Left colon (tissue), 2 donors: ENCODE results near the gene SHISA9. TPM values are rescaled to one million over a fixed set of nuclear protein-coding genes. Genes with fewer than 3 reads are reported as not detected.

Experiments used
- ATAC-seq: fragments of 200-7000 bp; cut with Tn5 transposase; one replicate; pipeline ENCODE4 v1.9.1; 2020; ENCODE audit warnings: mild to moderate bottlenecking, moderate library complexity
- DNase-seq, 2 donors: peaks; one replicate each; pipeline ENCODE4 v3.0.0-alpha.2; 2020
- intact Hi-C, 2 donors: fragments of 100-400 bp; cut with DNase I in 1 of 2; cut with micrococcal nuclease in 1 of 2; formaldehyde crosslinking; loops; one replicate each; pipeline versions ENCODE4 v1.11.2 to v1.14.0; 2022; cut with DNase I, micrococcal nuclease
- total RNA-seq, 2 donors: library from RNA; stranded (reverse); fragmentation: NEBNext Ultra II Directional; extraction: Animal tissue kit (Norgen Biotek cat#: 25700); gene quantifications; one replicate each; pipeline ENCODE4 v1.2.1, GENCODE V29; 2021
- donor health status: DM: no; HTN: no; CAD: no.
- donor health status: DM: yes; HTN: yes; CAD: no.

Gene SHISA9
- total RNA-seq, 2 donors from 2014 or later, result 1.5 to 2.3 TPM

GRCh38 chr16:12927591-12927990, 26.2 kb downstream of the SHISA9 start:
- no peak for ATAC-seq

GRCh38 chr16:12930881-12931280, 29.5 kb downstream of the SHISA9 start:
- no peak for ATAC-seq
- DNase-seq, result no peak
- intact Hi-C loops, result no loop called here

More at GRCh38 chr16:12927591-12927990, 26.2 kb downstream of the SHISA9 start:
- intact Hi-C loops, result no loop called here
- no peak for DNase-seq

DNA sequence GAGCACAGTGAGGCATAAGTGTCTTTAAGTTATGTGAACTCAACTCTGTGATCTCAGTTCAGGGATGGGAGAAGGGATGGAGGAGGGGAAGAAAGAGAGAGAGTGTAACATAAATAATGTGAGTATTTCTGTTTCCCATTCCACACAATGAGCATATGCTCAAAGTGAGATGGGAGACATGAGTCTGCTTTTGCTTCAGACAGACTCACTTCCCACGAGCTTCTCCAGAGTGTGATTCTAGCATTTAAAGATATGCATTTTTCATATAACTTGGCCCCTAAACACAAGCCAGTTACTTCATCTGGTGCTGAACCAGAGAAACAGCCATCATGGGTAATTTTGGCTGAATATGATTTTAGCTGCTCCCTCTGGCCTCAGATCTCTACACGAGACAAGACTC, 35.0 kb downstream of the SHISA9 start:
- intact Hi-C loops, result no loop called here
- ATAC-seq (no peak), DNase-seq (no peak)

DNA sequence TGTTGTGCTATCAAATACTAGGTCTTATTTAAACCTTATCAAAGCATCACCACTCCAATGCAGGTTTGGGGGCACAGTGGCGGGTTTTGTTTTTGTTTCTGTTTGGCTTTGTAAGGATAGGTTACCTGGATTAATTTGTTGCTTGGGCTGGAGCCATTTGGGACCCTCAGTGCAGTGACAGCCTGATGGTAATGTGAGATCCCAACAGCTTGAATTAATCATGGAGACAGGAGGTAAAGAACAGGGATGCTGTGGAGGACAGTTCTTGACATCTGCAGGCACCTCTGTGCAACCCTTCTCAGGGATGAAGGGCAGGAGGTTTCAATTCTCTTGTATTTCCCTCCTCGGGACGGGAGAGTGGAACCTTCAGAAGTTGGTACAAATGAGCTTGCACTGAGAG, 40.5 kb downstream of the SHISA9 start:
- intact Hi-C loops, result no loop called here

DNA sequence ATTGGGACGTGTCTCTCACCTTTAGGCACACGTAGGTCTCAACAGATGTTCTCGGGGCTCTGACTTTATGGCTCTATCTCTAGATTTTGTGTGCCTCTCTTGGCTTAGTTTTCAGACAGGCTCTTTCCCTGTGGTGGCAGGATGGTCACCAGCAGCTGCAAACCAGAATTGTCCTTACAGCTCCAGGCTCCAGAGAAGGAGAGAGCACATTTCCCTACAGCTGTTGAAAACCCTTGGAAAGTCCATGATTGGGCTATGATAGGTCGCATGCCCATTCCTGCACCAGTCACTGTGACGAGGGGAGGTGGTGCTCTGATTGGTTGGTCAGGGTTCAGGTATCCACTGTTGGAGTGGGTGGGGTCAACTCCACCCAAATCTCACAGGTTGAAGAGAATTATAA, 41.5 kb downstream of the SHISA9 start:
- intact Hi-C loops, result no loop called here
- no peak for ATAC-seq

More for the DNA sequence above, 40.5 kb downstream of the SHISA9 start:
- ATAC-seq, result no peak
- DNase-seq, result no peak

DNA sequence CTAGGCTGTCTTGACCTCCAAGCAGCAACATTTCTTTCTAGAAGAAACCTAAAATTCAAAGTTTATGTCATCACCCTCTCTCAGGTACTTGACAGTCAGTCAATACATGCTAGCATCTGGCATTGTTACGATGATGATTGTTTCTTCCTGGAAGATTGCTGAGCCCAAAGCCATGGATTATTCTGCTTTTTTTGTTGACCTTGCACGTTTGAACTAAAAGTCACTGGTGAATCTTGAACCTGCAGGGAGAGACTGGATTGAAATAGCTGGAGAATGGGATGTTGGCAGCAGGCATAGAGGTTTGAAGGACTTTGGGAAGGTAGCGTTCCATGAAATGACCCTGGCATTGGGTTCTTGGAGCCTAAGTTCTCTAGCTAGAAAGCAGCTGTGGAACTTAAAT, 42.9 kb downstream of the SHISA9 start:
- no peak for ATAC-seq
- no peak for DNase-seq
- intact Hi-C loops, result no loop called here

More for the DNA sequence above, 41.5 kb downstream of the SHISA9 start:
- DNase-seq, result no peak

DNA sequence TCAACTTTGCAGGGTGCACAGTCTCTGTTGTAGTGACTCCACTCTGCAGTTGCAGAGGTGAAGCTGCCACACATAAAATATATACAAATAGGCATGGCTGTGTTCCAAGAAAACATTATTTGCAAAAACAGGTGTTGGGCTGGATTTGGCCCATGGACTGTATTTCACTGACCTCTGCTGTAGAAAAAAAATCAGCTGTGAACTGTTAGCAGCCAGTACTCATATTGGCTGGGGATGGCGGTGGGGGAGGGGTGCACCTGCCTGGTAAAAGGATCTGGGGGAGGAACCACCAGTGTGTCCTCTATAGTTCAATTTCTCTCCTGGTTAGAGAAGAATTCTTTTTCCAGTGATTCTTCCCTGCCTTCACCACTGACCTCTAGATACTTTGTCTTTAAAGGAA, 50.0 kb downstream of the SHISA9 start:
- no peak for ATAC-seq
- intact Hi-C loops, result no loop called here
- DNase-seq, result no peak

- intact Hi-C loops, result no loop called here
- ATAC-seq (no peak), DNase-seq (no peak)
These were observed 50.6 kb downstream of the SHISA9 start for GRCh38 chr16:12951976-12952375.

GRCh38 chr16:12958366-12958765, 57.0 kb downstream of the SHISA9 start:
- intact Hi-C loops, result no loop called here
- DNase-seq (no peak), ATAC-seq (no peak)

- ATAC-seq (no peak), DNase-seq (no peak)
- intact Hi-C loops, result no loop called here
These were observed 57.7 kb downstream of the SHISA9 start for GRCh38 chr16:12959072-12959471.

GRCh38 chr16:12961626-12962025, 60.2 kb downstream of the SHISA9 start:
- no peak for DNase-seq
- no peak for ATAC-seq
- intact Hi-C loops, result no loop called here

DNA sequence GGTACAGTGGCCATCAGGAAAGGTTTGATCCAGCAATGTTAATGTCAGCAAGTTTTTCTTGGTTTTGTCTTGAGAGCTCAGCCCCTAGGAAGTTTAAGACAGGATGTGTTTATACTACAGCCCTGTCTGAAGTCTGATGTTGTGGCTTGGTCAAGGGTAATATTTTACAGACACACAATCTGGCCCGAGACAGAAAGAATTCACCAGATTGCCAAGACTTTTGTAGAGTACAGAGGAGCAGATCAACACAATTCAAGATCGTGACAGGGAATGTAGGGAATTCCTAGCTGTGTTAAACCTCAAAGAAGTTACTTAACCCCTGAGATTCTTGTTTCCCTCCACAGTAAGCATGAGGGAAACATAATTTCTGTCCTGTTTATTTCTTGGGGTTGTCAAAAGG, 63.1 kb downstream of the SHISA9 start:
- ATAC-seq, result no peak
- intact Hi-C loops, result no loop called here

GRCh38 chr16:12965274-12965804, 63.9 kb downstream of the SHISA9 start:
- ATAC-seq, result no peak
- DNase-seq, result no peak
- intact Hi-C loops, result no loop called here

More for the DNA sequence above, 63.1 kb downstream of the SHISA9 start:
- no peak for DNase-seq

- DNase-seq (no peak), ATAC-seq (no peak)
- intact Hi-C loops, result no loop called here
These were observed 69.8 kb downstream of the SHISA9 start for GRCh38 chr16:12971241-12971640.

GRCh38 chr16:12972246-12972645, 70.8 kb downstream of the SHISA9 start:
- intact Hi-C loops, result no loop called here
- no peak for DNase-seq
- ATAC-seq, result no peak

- intact Hi-C loops, result no loop called here
- DNase-seq (no peak), ATAC-seq (no peak)
These were observed 74.4 kb downstream of the SHISA9 start for GRCh38 chr16:12975766-12976165.

DNA sequence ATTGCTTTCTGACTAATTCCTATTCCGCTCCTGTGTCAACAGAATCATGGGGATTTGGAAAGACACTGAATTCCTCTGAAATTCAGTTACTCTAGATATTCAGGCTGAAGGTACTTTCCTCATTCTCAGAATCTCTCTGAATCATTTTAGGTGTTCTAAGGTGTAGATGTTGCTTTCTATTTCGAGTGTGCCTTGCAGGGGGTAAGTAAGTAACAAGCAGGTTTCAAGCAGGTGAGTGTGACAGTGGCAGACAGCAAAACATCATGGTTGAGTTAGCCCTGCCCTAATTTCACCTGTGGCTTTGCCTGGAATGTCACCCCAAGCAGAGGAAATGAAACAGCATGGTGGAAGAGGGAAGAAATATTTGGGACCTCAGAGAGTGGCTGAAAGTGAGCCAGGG, 75.1 kb downstream of the SHISA9 start:
- DNase-seq (no peak), ATAC-seq (no peak)
- intact Hi-C loops, result no loop called here

GRCh38 chr16:12976936-12977335, 75.5 kb downstream of the SHISA9 start:
- ATAC-seq, result no peak
- intact Hi-C loops, result no loop called here
- no peak for DNase-seq

DNA sequence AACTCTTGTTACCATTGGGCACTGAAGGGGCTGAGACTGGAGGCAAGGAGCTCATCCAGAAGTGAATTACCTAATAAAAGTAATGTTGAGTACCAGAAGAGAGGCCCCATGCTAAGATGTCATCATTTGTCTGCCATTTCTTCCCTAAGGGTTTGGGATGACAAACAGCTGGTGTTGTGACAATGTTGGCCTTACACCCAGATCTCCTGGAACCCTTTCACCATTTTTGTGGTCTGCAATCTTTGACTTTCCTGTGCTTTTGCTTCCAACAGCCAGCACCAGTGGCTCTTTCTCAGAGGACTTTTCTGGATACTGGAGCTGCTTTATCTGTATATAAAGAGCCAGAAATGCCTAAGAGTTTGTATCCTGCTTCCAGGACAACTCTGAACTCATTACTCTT, 84.1 kb downstream of the SHISA9 start:
- DNase-seq (no peak), ATAC-seq (no peak)
- intact Hi-C loops, result no loop called here

DNA sequence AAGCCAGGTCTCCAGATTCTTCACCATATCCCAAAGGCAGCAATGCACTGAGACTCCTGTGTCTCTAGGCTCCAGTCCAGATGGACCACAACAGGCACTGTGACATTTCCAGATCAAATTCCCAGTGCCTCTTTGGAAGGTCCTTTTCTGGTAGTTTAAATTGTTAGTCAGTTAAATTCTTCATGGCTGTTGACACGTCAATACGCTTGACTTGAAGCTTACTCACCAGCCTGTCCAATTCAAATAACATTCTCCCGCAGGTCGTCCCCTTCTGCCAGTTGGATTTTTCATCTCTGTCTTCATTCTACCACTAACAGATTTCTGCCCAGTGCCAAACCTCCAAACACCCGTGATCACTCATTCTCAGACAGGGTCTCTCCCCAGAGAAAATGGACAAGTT, 86.7 kb downstream of the SHISA9 start:
- ATAC-seq (no peak), DNase-seq (no peak)
- intact Hi-C loops, result no loop called here

DNA sequence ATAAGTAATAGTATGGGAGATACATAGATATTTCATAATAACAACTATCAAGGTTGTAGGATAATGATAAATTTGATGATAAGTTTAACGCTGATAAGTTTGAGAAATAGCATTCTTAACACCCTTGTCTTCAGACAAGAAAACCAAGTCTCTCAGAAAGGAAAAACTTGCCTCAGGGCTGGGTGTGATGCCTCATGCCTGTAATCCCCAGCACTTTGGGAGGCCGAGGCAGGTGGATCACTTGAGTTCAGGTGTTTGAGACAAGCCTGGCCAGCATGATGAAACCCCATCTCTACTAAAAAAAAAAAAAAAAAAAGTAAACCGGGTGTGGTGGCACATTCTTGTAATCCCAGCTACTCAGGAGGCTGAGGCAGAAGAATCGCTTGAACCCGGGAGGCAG, 90.7 kb downstream of the SHISA9 start:
- intact Hi-C loops, result no loop called here
- no peak for ATAC-seq
- DNase-seq, result no peak

DNA sequence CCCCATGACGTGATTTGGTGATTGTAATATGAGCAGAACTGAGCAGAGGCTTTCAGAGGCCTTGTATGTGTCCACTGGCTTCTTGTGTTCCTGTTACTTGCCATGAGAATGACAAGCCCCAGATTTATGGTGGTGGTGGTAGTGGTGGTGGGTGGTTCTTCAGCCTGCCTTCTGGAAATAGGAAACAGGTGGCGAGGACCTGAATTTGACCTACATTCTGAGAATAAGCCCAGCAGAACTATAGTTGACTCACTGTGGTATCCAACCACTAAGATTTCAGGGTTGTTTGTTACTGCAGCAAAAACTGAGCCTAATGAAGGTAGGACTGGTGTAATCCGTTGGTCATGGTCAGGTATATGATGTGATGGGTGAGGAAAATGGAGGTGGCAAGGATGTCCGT, 93.0 kb downstream of the SHISA9 start:
- intact Hi-C loops, result no loop called here
- ATAC-seq, result no peak
- no peak for DNase-seq
